HepG2 (cell line): ENCODE results near the gene SMIM30. TPM values are rescaled to one million over a fixed set of nuclear protein-coding genes. Genes with fewer than 3 reads are reported as not detected.

Experiments
- CEBPB ChIP-seq: IDR thresholded peaks from 2 replicates; pipeline ENCODE4 v1.6.1; 2011; ENCODE audit warnings: low read depth, low read length, improper control_type of control experiment, borderline replicate concordance
- GATAD2A ChIP-seq: IDR thresholded peaks from 2 replicates; pipeline ENCODE4 v1.6.1; 2016
- HNRNPH1 ChIP-seq: fragments of 200-400 bp; formaldehyde crosslinking; optimal IDR thresholded peaks from 2 replicates; pipeline ENCODE3; 2017; ENCODE audit warnings: mild to moderate bottlenecking, low read depth, low read length
- HNRNPK ChIP-seq: fragments of 200-400 bp; formaldehyde crosslinking; IDR thresholded peaks from 2 replicates; pipeline ENCODE4 v1.6.1; 2018; ENCODE audit warnings: low read length, low read depth, moderate library complexity, mild to moderate bottlenecking; ENCODE audit not compliant: poor library complexity, severe bottlenecking
- IRF2 ChIP-seq: IDR thresholded peaks from 2 replicates; pipeline ENCODE4 v1.6.1; 2018; ENCODE audit warnings: missing genetic modification reagents, missing compliant biosample characterization
- NCOA5 ChIP-seq: sonication (generic); formaldehyde crosslinking; IDR thresholded peaks from 2 replicates; pipeline ENCODE4 v1.4.0; 2020; ENCODE audit warnings: missing genetic modification reagents
- TP53 ChIP-seq: sonication (generic); formaldehyde crosslinking; conservative IDR thresholded peaks from 2 replicates; pipeline ENCODE4 v1.4.0; 2020; ENCODE audit warnings: missing genetic modification reagents
- ZBTB7B ChIP-seq: sonication (generic); formaldehyde crosslinking; IDR thresholded peaks from 2 replicates; pipeline ENCODE4 v1.4.0; 2020; ENCODE audit warnings: missing genetic modification reagents
- ZFP82 ChIP-seq: sonication (generic); formaldehyde crosslinking; IDR thresholded peaks from 2 replicates; pipeline ENCODE4 v1.5.1; 2020; ENCODE audit warnings: mild to moderate bottlenecking, missing genetic modification reagents, borderline replicate concordance
- ZNF224 ChIP-seq: sonication (generic); formaldehyde crosslinking; IDR thresholded peaks from 2 replicates; pipeline ENCODE4 v1.5.0; 2020; ENCODE audit warnings: mild to moderate bottlenecking, missing genetic modification reagents
- polyA plus RNA-seq, 8 experiments: library from polyadenylated mRNA; depleted of rRNA in 3 of 8; stranded (reverse) in 7 of 8; unstranded in 1 of 8; fragments of >200 nt; fragmentation: Illumina TruSeq in 4 of 8; extraction: Trizol in 4 of 8; gene quantifications; 2 replicates each; pipeline versions ENCODE4 v1.2.1 to v1.2.3, GENCODE V29; 2011 to 2016; ENCODE audit warnings: low read depth in 4 of 8, missing spikeins in 1 of 8, mixed read lengths in 1 of 8; ENCODE audit not compliant: insufficient read depth in 1 of 8
- total RNA-seq, 5 experiments: library from RNA; depleted of rRNA; stranded (reverse); fragments of >200 nt; fragmentation: Illumina TruSeq; extraction: Trizol; gene quantifications; 2 replicates each; pipeline ENCODE4 v1.2.3, GENCODE V29; 2016; ENCODE audit warnings: low read depth in 1 of 5
- TF ChIP-seq, protein P1 (sequence below): fragments of 450-650 bp; IDR thresholded peaks from 2 replicates; pipeline ENCODE4 v1.6.1; 2017; ENCODE audit warnings: mild to moderate bottlenecking
- TF ChIP-seq, protein P2 (sequence below): sonication (generic); formaldehyde crosslinking; IDR thresholded peaks from 2 replicates; pipeline ENCODE4 v1.5.0; 2020; ENCODE audit warnings: mild to moderate bottlenecking, missing genetic modification reagents
- TF ChIP-seq, protein P3 (sequence below), 2 experiments: sonication (generic) in 1 of 2; formaldehyde crosslinking in 1 of 2; IDR thresholded peaks; 2 replicates each; pipeline versions ENCODE4 v1.5.1 to v1.6.1; 2011 to 2020; ENCODE audit warnings: borderline replicate concordance in 1 of 2, low read depth in 1 of 2, low read length in 1 of 2, mild to moderate bottlenecking in 1 of 2, missing genetic modification reagents in 1 of 2, moderate library complexity in 1 of 2

The SMIM30 gene
- total and polyA plus RNA-seq, 2 of the 13 experiments (the other 11 are each of a cell fraction or from before 2014, with no cell fraction given), result 23.5 to 25.2 TPM

DNA sequence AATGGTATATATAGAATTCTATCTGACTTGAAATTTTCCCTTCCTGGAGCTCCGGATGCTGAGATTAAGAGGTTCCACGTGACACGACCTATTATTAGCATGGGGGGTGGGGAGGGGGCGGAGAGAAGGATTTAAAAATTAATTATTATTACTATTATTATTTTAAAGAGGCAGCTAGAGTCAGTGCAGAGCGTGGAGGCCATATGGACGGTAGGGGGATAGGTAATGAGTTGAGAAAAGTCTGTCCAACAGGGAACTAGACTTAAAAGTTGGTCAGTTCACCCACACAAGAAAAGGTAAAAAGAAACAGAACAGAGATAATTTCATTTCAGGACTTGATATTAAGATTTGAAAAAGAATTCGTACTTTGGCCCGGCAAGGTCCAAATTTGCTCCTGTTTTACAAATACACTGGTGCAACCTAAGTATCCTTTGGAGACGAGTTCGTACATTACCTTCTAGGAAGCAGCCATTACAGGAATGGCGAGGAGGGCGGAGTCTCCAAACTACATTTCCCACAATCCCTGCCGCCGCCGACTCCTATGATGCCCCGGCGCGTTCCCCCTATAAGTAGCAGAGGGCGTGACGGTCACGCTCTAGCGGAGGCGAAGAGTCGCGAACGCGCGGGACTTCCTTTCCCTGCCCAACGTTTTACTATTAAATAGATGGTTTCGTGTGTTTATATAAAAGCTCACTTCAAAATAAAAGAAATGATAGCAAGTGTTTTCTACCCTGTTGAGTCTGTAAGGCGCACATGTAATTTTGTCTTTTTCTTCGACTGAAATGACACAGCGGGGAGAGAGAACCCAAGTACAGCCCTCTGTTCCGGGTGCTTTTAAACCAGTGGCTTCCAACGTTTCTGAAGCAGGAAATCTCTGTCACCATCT, at the start of gene SMIM30 (continued):
- TF ChIP-seq, protein P1, sequence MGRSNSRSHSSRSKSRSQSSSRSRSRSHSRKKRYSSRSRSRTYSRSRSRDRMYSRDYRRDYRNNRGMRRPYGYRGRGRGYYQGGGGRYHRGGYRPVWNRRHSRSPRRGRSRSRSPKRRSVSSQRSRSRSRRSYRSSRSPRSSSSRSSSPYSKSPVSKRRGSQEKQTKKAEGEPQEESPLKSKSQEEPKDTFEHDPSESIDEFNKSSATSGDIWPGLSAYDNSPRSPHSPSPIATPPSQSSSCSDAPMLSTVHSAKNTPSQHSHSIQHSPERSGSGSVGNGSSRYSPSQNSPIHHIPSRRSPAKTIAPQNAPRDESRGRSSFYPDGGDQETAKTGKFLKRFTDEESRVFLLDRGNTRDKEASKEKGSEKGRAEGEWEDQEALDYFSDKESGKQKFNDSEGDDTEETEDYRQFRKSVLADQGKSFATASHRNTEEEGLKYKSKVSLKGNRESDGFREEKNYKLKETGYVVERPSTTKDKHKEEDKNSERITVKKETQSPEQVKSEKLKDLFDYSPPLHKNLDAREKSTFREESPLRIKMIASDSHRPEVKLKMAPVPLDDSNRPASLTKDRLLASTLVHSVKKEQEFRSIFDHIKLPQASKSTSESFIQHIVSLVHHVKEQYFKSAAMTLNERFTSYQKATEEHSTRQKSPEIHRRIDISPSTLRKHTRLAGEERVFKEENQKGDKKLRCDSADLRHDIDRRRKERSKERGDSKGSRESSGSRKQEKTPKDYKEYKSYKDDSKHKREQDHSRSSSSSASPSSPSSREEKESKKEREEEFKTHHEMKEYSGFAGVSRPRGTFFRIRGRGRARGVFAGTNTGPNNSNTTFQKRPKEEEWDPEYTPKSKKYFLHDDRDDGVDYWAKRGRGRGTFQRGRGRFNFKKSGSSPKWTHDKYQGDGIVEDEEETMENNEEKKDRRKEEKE, result no peak
- TF ChIP-seq, protein P2, sequence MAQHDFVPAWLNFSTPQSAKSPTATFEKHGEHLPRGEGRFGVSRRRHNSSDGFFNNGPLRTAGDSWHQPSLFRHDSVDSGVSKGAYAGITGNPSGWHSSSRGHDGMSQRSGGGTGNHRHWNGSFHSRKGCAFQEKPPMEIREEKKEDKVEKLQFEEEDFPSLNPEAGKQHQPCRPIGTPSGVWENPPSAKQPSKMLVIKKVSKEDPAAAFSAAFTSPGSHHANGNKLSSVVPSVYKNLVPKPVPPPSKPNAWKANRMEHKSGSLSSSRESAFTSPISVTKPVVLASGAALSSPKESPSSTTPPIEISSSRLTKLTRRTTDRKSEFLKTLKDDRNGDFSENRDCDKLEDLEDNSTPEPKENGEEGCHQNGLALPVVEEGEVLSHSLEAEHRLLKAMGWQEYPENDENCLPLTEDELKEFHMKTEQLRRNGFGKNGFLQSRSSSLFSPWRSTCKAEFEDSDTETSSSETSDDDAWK (CRISPR knock-in tag), result no peak
- no peak for TF ChIP-seq TP53 (CRISPR knock-in tag)
- no peak for TF ChIP-seq NCOA5 (CRISPR knock-in tag)
- TF ChIP-seq CEBPB, result no peak
- TF ChIP-seq ZFP82 (CRISPR knock-in tag), result no peak
- TF ChIP-seq, protein P3, sequence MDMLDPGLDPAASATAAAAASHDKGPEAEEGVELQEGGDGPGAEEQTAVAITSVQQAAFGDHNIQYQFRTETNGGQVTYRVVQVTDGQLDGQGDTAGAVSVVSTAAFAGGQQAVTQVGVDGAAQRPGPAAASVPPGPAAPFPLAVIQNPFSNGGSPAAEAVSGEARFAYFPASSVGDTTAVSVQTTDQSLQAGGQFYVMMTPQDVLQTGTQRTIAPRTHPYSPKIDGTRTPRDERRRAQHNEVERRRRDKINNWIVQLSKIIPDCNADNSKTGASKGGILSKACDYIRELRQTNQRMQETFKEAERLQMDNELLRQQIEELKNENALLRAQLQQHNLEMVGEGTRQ (IDR thresholded peaks at IDR 0.05; ENCODE audit: low read depth, low read length), result no peak
- TF ChIP-seq, protein P3 (CRISPR knock-in tag; IDR thresholded peaks at IDR 0.05; ENCODE audit: borderline replicate concordance), result no peak
- TF ChIP-seq IRF2 (CRISPR knock-in tag), result peak; percentile 72
- TF ChIP-seq HNRNPH1, result no peak
- TF ChIP-seq HNRNPK, result no peak
- peak; percentile 90 for TF ChIP-seq GATAD2A (CRISPR knock-in tag)
- TF ChIP-seq ZNF224 (CRISPR knock-in tag), result no peak
- TF ChIP-seq ZBTB7B, result no peak
